ENCODE data around the gene RPIA.
"Not testable (repeated sequence)": the region's sequence is repeated elsewhere in the genome, so short reads cannot be mapped to it uniquely, and the experiment has no call there.

GRCh38 chr2:88645291-88645882 lies 46.1 kb upstream of the RPIA start:
- TF ChIP-seq HDGF (IDR thresholded peaks at IDR 0.05; ENCODE audit: borderline replicate concordance); FOXM1 (IDR thresholded peaks at IDR 0.05; ENCODE audit: borderline replicate concordance); FOXA1 (IDR thresholded peaks at IDR 0.05); SUZ12 (IDR thresholded peaks at IDR 0.05); TARDBP (IDR thresholded peaks at IDR 0.05); FOXK2 (IDR thresholded peaks at IDR 0.05); NFRKB (IDR thresholded peaks at IDR 0.05); ELF4 (IDR thresholded peaks at IDR 0.05); BHLHE40 (IDR thresholded peaks at IDR 0.05; ENCODE audit: borderline replicate concordance); CTBP1 (IDR thresholded peaks at IDR 0.05; ENCODE audit: borderline replicate concordance): not testable (repeated sequence)

Data from HEK293T (cell line).